Muscle of leg (tissue), 11 donors: ENCODE results near the gene BPHL. TPM values are rescaled to one million over a fixed set of nuclear protein-coding genes. Genes with fewer than 3 reads are reported as not detected.
"Not testable (repeated sequence)": the region's sequence is repeated elsewhere in the genome, so short reads cannot be mapped to it uniquely, and the experiment has no call there.

Experiments
- DNase-seq: peaks from one replicate; pipeline ENCODE4 v3.0.0; 2013
- H3K27ac ChIP-seq: one replicate; pipeline ENCODE4 v1.5.1; 2013; ENCODE audit warnings: mild to moderate bottlenecking, low read length, control low read depth
- H3K27me3 ChIP-seq: one replicate; pipeline ENCODE4 v1.6.1; 2013; ENCODE audit warnings: low read length; ENCODE audit not compliant: control insufficient read depth, insufficient read depth
- H3K36me3 ChIP-seq: one replicate; pipeline ENCODE4 v1.6.1; 2013; ENCODE audit warnings: low read length; ENCODE audit not compliant: control insufficient read depth, insufficient read depth
- H3K4me1 ChIP-seq: one replicate; pipeline ENCODE4 v1.6.1; 2013; ENCODE audit warnings: low read length; ENCODE audit not compliant: control insufficient read depth, insufficient read depth
- H3K4me3 ChIP-seq: one replicate; pipeline ENCODE4 v1.5.1; 2013; ENCODE audit warnings: low read length, control low read depth
- H3K9me3 ChIP-seq: replicated peaks from 2 replicates; pipeline ENCODE4 v1.6.1; 2013; ENCODE audit warnings: low read depth, low read length; ENCODE audit not compliant: control insufficient read depth
- WGBS: methylation state at CpG from one replicate; pipeline ENCODE4 v1.1.5; 2013; ENCODE audit warnings: missing lambda C conversion rate; ENCODE audit not compliant: insufficient coverage; 5-methylcytosine and 5-hydroxymethylcytosine counted together
- polyA plus RNA-seq, 8 donors: library from polyadenylated mRNA; unstranded; fragments of 120-200 nt; gene quantifications; one replicate each; pipeline versions ENCODE4 v1.2.1 to v1.2.3, GENCODE V29; 2013; ENCODE audit warnings: inconsistent platforms in 1 of 8, low replicate concordance in 1 of 8; ENCODE audit not compliant: insufficient read length in 8 of 8, insufficient read depth in 1 of 8
- total RNA-seq: library from RNA; stranded (reverse); fragments of 120-200 nt; gene quantifications from one replicate; pipeline ENCODE4 v1.2.4, GENCODE V29; 2013

Gene BPHL
- total and polyA plus RNA-seq, 9 donors: 29.7 to 43.0 (median 31.8) TPM

- peaks cover 3% of the 10 kb centered on the region for H3K4me1 ChIP-seq
Measured at GRCh38 chr6:3190056-3190455, 71.5 kb downstream of the BPHL start.

GRCh38 chr6:3190779-3191178, 72.3 kb downstream of the BPHL start:
- no peak overlapping the region for H3K27ac ChIP-seq
- peaks cover 3% of the 10 kb centered on the region for H3K4me1 ChIP-seq
- no peaks in the 10 kb centered on the region for H3K36me3 ChIP-seq
- no peaks in the 10 kb centered on the region for H3K9me3 ChIP-seq
- no peak overlapping the region for H3K4me3 ChIP-seq
- 86% methylated on average over 4 of the region's 5 CpGs for WGBS
- H3K27me3 ChIP-seq: no peaks in the 10 kb centered on the region
- no peak for DNase-seq

More at GRCh38 chr6:3190056-3190455, 71.5 kb downstream of the BPHL start:
- H3K36me3 ChIP-seq: no peaks in the 10 kb centered on the region
- 81% methylated on average over 2 of the region's 4 CpGs for WGBS
- DNase-seq: no peak
- no peaks in the 10 kb centered on the region for H3K27me3 ChIP-seq
- H3K9me3 ChIP-seq: no peaks in the 10 kb centered on the region
- H3K27ac ChIP-seq: no peak overlapping the region
- H3K4me3 ChIP-seq: no peak overlapping the region

GRCh38 chr6:3193102-3193849, 74.8 kb downstream of the BPHL start:
- 72% methylated on average over 18 of the region's 23 CpGs for WGBS
- Histone ChIP-seq H3K36me3 (no peaks in the 10 kb centered on the region), H3K27ac (no peak overlapping the region), H3K9me3 (no peaks in the 10 kb centered on the region), H3K27me3 (no peaks in the 10 kb centered on the region), H3K4me1 (peaks cover 3% of the 10 kb centered on the region), H3K4me3 (no peak overlapping the region)
- DNase-seq: no peak

GRCh38 chr6:3194535-3195419, 76.3 kb downstream of the BPHL start:
- 39% methylated on average over 12 of the region's 19 CpGs for WGBS
- H3K9me3 ChIP-seq: no peaks in the 10 kb centered on the region
- H3K4me3 ChIP-seq: no peak overlapping the region
- H3K27me3 ChIP-seq: no peaks in the 10 kb centered on the region
- no peaks in the 10 kb centered on the region for H3K36me3 ChIP-seq
- peak overlapping the region; percentile 75 for H3K27ac ChIP-seq
- peak; percentile 87 for DNase-seq
- H3K4me1 ChIP-seq: peaks cover 3% of the 10 kb centered on the region

- Histone ChIP-seq H3K4me1 (no peaks in the 10 kb centered on the region), H3K4me3 (no peak overlapping the region), H3K9me3 (no peaks in the 10 kb centered on the region), H3K36me3 (no peaks in the 10 kb centered on the region), H3K27ac (no peak overlapping the region), H3K27me3 (no peaks in the 10 kb centered on the region)
- no peak for DNase-seq
- WGBS: 57% methylated on average over 3 of the region's 5 CpGs
Measured at GRCh38 chr6:3195420-3195694, 76.8 kb downstream of the BPHL start.

- no peak overlapping the region for H3K4me3 ChIP-seq
- H3K27ac ChIP-seq: no peak overlapping the region
- no peak for DNase-seq
- WGBS: 71% methylated on average over 9 of the region's 16 CpGs
- no peaks in the 10 kb centered on the region for H3K4me1 ChIP-seq
- H3K27me3 ChIP-seq: no peaks in the 10 kb centered on the region
- H3K36me3 ChIP-seq: no peaks in the 10 kb centered on the region
- H3K9me3 ChIP-seq: no peaks in the 10 kb centered on the region
Measured at GRCh38 chr6:3195695-3196497, 77.4 kb downstream of the BPHL start.

GRCh38 chr6:3196770-3197169, 78.3 kb downstream of the BPHL start:
- no peak for DNase-seq
- Histone ChIP-seq H3K36me3 (no peaks in the 10 kb centered on the region), H3K4me1 (no peaks in the 10 kb centered on the region), H3K4me3 (no peak overlapping the region), H3K27me3 (no peaks in the 10 kb centered on the region), H3K27ac (no peak overlapping the region), H3K9me3 (no peaks in the 10 kb centered on the region)
- no CpG with 5 or more reads among the region's 5 CpGs for WGBS

- WGBS: no CpG with 5 or more reads among the region's 5 CpGs
Measured at GRCh38 chr6:3197734-3198133, 79.2 kb downstream of the BPHL start.

GRCh38 chr6:3199382-3199781, 80.9 kb downstream of the BPHL start:
- DNase-seq: no peak

More at GRCh38 chr6:3197734-3198133, 79.2 kb downstream of the BPHL start:
- H3K36me3 ChIP-seq, H3K9me3 ChIP-seq, H3K4me1 ChIP-seq, H3K27me3 ChIP-seq, H3K4me3 ChIP-seq, H3K27ac ChIP-seq, DNase-seq: not testable (repeated sequence)

GRCh38 chr6:3200682-3201081, 82.2 kb downstream of the BPHL start:
- Histone ChIP-seq H3K4me3 (no peak overlapping the region), H3K9me3 (peaks cover 2% of the 10 kb centered on the region), H3K27me3 (no peaks in the 10 kb centered on the region), H3K36me3 (no peaks in the 10 kb centered on the region), H3K4me1 (no peaks in the 10 kb centered on the region), H3K27ac (no peak overlapping the region)
- no peak for DNase-seq

More at GRCh38 chr6:3199382-3199781, 80.9 kb downstream of the BPHL start:
- Histone ChIP-seq H3K4me3 (no peak overlapping the region), H3K4me1 (no peaks in the 10 kb centered on the region), H3K36me3 (no peaks in the 10 kb centered on the region), H3K27ac (no peak overlapping the region), H3K27me3 (no peaks in the 10 kb centered on the region), H3K9me3 (no peaks in the 10 kb centered on the region)
- 100% methylated on average over 4 of the region's 5 CpGs for WGBS
